GM21619 (cell line): ENCODE measurements around the gene SEC24C.
"Not testable (repeated sequence)": the region's sequence is repeated elsewhere in the genome, so short reads cannot be mapped to it uniquely, and the experiment has no call there.

ENCODE experiments used
- ATAC-seq: cut with Tn5 transposase; IDR thresholded peaks from one replicate; pipeline ENCODE4 v1.9.1; 2021; ENCODE audit not compliant: unreplicated experiment

SEC24C gene

GRCh38 chr10:73771722-73772280 lies 27.6 kb downstream of the SEC24C start:
- ATAC-seq: peak; percentile 7

- peak; percentile 53 for ATAC-seq
These were observed 28.3 kb downstream of the SEC24C start for GRCh38 chr10:73772281-73773151.

DNA sequence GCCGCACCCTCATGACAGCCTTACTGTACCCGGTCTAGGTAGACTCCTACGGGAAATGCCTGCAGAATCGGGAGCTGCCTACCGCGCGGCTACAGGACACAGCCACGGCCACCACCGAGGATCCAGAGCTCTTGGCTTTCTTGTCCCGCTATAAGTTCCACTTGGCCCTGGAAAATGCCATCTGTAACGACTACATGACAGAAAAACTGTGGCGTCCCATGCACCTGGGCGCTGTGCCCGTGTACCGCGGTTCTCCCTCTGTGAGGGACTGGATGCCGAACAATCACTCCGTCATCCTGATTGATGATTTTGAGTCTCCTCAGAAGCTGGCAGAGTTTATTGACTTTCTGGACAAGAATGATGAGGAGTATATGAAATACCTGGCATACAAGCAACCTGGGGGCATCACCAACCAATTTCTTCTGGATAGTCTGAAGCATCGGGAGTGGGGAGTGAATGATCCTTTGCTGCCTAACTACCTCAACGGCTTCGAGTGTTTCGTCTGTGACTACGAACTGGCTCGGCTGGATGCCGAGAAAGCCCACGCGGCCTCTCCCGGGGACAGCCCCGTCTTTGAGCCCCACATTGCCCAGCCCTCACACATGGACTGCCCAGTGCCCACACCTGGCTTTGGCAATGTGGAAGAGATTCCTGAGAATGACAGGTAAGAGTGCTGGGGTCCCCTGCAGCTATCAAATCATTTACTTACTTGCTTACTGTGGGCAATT lies 29.1 kb downstream of the SEC24C start:
- ATAC-seq: no peak

- ATAC-seq: no peak
These were observed 30.5 kb downstream of the SEC24C start for GRCh38 chr10:73774637-73775036.

DNA sequence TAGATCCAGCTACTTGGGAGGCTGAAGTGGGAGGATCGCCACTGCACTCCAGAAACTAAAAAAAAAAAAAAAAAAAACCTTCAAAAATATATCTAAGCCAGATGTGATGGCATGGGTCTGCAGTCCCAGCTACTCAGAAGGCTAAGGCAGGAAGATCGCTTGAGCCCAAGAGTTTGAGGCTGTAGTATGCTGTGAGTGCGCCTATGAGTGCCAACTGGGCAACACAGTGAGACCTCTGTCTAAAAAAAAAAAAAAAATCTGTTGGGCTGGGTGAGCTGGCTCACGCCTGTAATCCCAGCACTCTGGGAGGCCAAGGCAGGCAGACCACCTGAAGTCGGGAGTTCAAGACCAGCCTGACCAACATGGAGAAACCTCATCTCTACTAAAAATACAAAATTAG lies 34.8 kb downstream of the SEC24C start:
- no peak for ATAC-seq

- no peak for ATAC-seq
These were observed 35.5 kb downstream of the SEC24C start for GRCh38 chr10:73779539-73780197.

DNA sequence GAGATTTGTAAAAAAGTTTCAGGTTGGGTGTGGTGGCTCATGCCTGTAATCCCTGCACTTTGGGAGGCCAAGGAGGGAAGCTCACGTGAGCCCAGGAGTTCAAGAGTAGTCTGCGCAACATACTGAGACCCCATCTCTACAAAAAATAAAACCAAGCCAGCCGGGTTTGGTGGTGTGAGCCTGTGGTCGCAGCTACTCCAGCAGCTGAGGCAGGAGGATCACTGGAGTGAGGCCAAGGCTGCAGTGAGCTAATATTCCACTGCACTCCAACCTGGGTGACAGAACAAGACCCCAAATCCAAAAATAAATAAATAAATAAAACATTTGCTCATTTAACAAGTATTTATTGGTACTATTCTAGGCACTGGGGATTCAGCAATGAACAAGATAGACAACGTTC lies 36.1 kb downstream of the SEC24C start:
- ATAC-seq: no peak

GRCh38 chr10:73780966-73781365 lies 36.8 kb downstream of the SEC24C start:
- ATAC-seq: no peak

DNA sequence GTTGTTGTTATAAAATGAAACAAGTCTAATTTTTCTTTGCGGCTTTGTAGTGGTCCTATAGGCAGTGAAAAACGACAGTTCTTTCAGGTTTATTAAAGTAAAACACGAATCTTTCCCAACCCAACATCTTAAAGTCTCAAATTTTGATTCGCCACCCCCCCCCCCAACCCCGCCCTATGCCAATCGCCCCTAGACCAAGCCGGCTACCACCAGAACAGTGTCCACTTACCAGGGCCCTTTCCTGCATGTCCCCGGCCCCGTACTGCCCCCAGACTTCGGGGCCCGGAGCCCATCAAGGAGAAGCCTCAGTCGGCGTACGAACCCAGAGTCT lies 37.3 kb downstream of the SEC24C start:
- no peak for ATAC-seq

DNA sequence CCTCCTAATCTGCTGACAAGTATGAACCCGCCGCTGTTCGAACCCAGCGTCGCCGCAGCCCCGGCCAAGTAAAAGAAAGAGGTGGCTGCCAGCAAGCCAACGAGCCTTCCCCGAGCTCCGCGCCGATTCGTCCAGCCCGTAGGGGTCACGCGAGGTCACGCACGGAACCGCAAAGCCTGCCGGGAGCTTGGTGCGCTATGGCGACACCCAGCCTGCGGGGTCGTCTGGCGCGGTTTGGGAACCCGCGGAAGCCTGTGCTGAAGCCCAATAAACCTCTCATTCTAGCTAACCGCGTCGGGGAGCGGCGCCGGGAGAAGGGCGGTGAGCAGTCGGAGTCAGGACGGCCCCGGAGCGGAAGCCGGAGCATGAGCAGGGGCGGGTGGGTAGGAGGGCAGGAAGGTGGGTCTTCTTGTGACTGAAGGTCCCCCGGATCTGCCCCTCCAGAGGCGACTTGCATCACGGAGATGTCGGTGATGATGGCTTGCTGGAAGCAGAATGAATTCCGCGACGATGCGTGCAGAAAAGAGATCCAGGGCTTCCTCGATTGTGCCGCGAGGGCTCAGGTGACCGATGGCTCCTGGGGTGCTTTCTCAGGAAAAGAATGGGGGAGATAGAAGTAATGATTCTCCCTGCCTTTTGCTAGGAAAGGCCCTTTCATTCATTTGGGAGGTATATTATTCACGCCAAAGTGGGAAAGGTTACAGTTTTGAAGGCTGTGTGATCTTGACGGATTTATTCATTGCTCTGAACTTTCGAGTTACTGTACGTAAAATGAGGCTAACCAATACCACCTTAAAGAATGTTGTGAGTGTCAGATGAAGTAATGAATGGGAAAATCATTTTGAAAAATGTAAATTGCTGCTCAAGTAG lies 37.9 kb downstream of the SEC24C start, which contains the start of gene CHCHD1:
TSS of gene CHCHD1 (plus strand) at position 170 of the 870 bp plus-strand sequence. CDS start at position 198, 28 bp downstream.
- peak; percentile 53 for ATAC-seq

- ATAC-seq: no peak
These were observed 38.5 kb downstream of the SEC24C start for GRCh38 chr10:73782749-73783085.

DNA sequence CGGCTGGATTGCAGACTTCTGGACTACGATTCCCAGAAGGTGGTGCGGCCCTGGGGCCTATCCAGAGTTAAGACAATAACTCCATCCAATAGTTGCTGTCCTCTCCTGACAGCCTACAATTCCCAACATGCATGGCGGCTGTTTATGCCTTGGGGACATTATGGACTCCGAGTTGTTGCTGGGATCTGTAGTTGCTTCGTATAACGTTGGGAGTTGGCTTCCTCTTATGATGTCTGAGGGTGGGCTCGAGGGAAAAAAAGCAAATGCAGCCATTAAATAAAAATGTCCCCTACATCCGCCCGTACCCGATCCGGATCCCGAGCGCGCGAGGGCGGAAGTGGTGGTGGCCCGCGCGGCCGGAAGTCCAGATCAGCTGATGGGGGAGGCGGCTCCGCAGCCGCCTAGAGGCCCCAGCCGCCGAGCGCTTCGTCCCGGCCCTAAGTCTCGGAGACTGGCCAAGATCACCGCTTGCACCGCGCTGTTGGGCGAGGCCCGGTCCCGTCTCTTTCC lies 41.1 kb downstream of the SEC24C start, which contains the start of gene ZSWIM8:
TSS of gene ZSWIM8 (plus strand) at position 396 of the 510 bp plus-strand sequence. CDS start 273 bp downstream, outside the sequence.
- peak; percentile 70 for ATAC-seq

GRCh38 chr10:73785721-73786511 lies 41.7 kb downstream of the SEC24C start:
- peak; percentile 22 for ATAC-seq

- no peak for ATAC-seq
These were observed 42.3 kb downstream of the SEC24C start for GRCh38 chr10:73786512-73786885.

- ATAC-seq: not testable (repeated sequence)
These were observed 43.0 kb downstream of the SEC24C start for GRCh38 chr10:73787031-73787800.

GRCh38 chr10:73788864-73789658 lies 44.9 kb downstream of the SEC24C start:
- no peak for ATAC-seq

- no peak for ATAC-seq
These were observed 45.5 kb downstream of the SEC24C start for GRCh38 chr10:73789659-73790055.
